GM19238 (cell line): ENCODE results near the gene DYNC1H1.
A peak's percentile ranks its signal among the peaks of the same experiment; 100 is the strongest.

Experiments
- DNase-seq: peaks from one replicate; pipeline ENCODE4 v3.0.0; 2011; ENCODE audit warnings: low spot score; ENCODE audit not compliant: insufficient read length

Gene DYNC1H1

GRCh38 chr14:102088012-102088792 lies 123.8 kb downstream of the DYNC1H1 start:
- peak; percentile 34 for DNase-seq

- no peak for DNase-seq
Observed at GRCh38 chr14:102089621-102090343, 125.4 kb downstream of the DYNC1H1 start.

- DNase-seq: no peak
Observed at GRCh38 chr14:102090713-102091112, 126.3 kb downstream of the DYNC1H1 start.

- no peak for DNase-seq
Observed at GRCh38 chr14:102092806-102093205, 128.4 kb downstream of the DYNC1H1 start.

GRCh38 chr14:102094101-102094500 lies 129.7 kb downstream of the DYNC1H1 start:
- DNase-seq: no peak

GRCh38 chr14:102095231-102095870 lies 131.0 kb downstream of the DYNC1H1 start:
- DNase-seq: no peak

GRCh38 chr14:102095871-102096568 lies 131.6 kb downstream of the DYNC1H1 start:
- DNase-seq: no peak

- peak; percentile 37 for DNase-seq
Observed at GRCh38 chr14:102096569-102097188, 132.3 kb downstream of the DYNC1H1 start.

GRCh38 chr14:102097441-102098135 lies 133.2 kb downstream of the DYNC1H1 start:
- DNase-seq: no peak

GRCh38 chr14:102103062-102103695 lies 138.8 kb downstream of the DYNC1H1 start:
- no peak for DNase-seq

- no peak for DNase-seq
Observed at GRCh38 chr14:102105369-102105768, 141.0 kb downstream of the DYNC1H1 start.
